HFFc6 (cell line): ENCODE measurements around the gene CAPN8. TPM values are rescaled to one million over a fixed set of nuclear protein-coding genes. Genes with fewer than 3 reads are reported as not detected.
"Not testable (repeated sequence)": the region's sequence is repeated elsewhere in the genome, so short reads cannot be mapped to it uniquely, and the experiment has no call there.

Experiments used
- DNase-seq: peaks from one replicate; pipeline ENCODE4 v3.0.0-alpha.2; 2018
- H3K27ac Mint-ChIP-seq: 2 replicates; pipeline ENCODE4 v1.8.0; 2020; ENCODE audit warnings: mild to moderate bottlenecking, mixed read lengths
- H3K27me3 Mint-ChIP-seq: 2 replicates; pipeline ENCODE4 v1.8.0; 2021; ENCODE audit warnings: mild to moderate bottlenecking, moderate library complexity, mixed read lengths; ENCODE audit not compliant: insufficient read depth
- H3K36me3 Mint-ChIP-seq: 2 replicates; pipeline ENCODE4 v1.8.0; 2021; ENCODE audit warnings: low read depth, mixed read lengths
- H3K4me1 Mint-ChIP-seq: 2 replicates; pipeline ENCODE4 v1.8.0; 2020; ENCODE audit warnings: low read depth, mixed read lengths
- H3K4me3 Mint-ChIP-seq: 2 replicates; pipeline ENCODE4 v1.8.0; 2020; ENCODE audit warnings: mild to moderate bottlenecking, moderate library complexity, mixed read lengths
- H3K9me3 Mint-ChIP-seq: 2 replicates; pipeline ENCODE4 v1.8.0; 2020; ENCODE audit warnings: mild to moderate bottlenecking, mixed read lengths
- CTCF ChIP-seq: fragments of 200-600 bp; sonication (generic); IDR thresholded peaks from 2 replicates; pipeline ENCODE4 v1.5.0; 2021; ENCODE audit warnings: antibody characterized with exemption, mild to moderate bottlenecking
- total RNA-seq, 6 experiments: library from RNA; stranded (reverse); fragmentation: NEBNext Ultra II Directional; extraction: Animal tissue kit (Norgen Biotek cat#: 25700); gene quantifications; 2 replicates in 1 of 6; 3 replicates in 5 of 6; pipeline ENCODE4 v1.2.3, GENCODE V29; 2021

The CAPN8 gene
- total RNA-seq, 6 experiments from 2014 or later = not detected

DNA sequence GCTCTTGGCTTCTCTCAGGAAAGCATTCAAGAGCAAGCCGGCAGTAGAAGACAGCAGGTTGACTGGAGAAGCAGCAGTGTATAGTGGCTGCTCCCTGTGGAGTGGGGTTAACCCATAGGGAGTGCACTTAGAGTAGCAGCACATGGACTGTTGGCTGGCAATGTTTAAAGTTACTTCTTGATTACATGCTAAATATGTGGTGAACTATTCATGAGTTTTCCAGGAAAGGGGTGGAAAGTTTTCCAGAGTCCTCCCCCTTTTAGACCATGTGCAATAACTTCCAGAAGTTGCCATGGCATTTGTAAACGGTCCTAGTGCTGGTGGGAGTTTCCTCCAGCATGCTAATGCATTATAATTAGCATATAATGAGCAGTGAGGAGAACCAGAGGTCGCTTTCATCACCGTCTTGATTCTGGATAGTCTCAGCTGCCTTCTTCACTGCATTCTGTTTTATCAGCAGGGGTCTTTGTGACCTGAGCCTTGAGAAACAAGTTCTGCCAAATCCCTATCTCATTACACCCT, 140.5 kb downstream of the CAPN8 start:
- Mint-ChIP-seq H3K4me3 (no peak overlapping the region), H3K36me3 (no peaks in the 10 kb centered on the region), H3K4me1 (no peaks in the 10 kb centered on the region), H3K9me3 (no peaks in the 10 kb centered on the region), H3K27ac (no peak overlapping the region), H3K27me3 (peaks cover 54% of the 10 kb centered on the region)
- no peak for DNase-seq
- TF ChIP-seq CTCF = no peak

DNA sequence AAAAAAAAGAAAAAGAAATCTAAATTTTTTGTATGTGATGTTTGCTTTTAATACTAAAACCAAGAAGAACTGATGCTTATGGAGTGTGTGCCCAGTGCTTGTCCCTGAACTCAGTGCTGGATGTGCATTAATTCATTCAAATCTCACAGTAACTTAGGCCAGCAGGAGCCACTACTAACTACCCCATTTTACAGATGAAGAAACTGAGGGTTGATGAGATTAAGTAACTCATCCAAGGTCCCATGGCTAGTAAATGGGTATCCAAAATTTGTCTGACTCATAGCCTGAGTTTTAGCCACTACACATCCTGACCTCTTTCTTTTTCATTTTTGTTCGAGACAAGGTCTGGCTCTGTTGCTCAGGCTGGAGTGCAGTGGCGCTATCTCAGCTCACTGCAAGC, 144.4 kb downstream of the CAPN8 start:
- H3K36me3 Mint-ChIP-seq = no peaks in the 10 kb centered on the region

DNA sequence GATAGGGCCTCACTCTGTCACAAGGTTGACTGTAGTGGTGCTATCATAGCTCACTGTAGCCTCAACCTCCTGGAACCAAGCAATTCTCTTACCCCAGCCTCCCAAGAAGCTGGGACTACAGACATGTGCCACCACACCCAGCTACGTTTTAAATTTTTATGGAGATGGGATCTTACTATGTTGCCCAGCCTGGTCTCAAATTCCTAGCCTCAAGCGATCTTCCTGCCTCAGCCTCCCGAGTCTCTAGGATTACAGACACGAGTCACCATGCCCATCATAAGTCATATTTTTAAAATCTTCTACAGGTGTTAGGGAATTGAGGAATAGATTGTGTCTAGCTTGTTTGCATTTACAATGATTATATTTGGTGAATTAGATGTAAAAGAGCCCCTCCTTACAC, 145.3 kb downstream of the CAPN8 start:
- H3K27ac Mint-ChIP-seq = no peak overlapping the region
- H3K36me3 Mint-ChIP-seq = no peaks in the 10 kb centered on the region
- H3K27me3 Mint-ChIP-seq = peaks cover 44% of the 10 kb centered on the region
- no peaks in the 10 kb centered on the region for H3K4me1 Mint-ChIP-seq
- DNase-seq = no peak
- H3K4me3 Mint-ChIP-seq = no peak overlapping the region
- no peaks in the 10 kb centered on the region for H3K9me3 Mint-ChIP-seq
- TF ChIP-seq CTCF = no peak

More for the DNA sequence above, 144.4 kb downstream of the CAPN8 start:
- H3K9me3 Mint-ChIP-seq = no peaks in the 10 kb centered on the region
- no peaks in the 10 kb centered on the region for H3K4me1 Mint-ChIP-seq
- H3K4me3 Mint-ChIP-seq = no peak overlapping the region
- TF ChIP-seq CTCF = no peak
- peaks cover 45% of the 10 kb centered on the region for H3K27me3 Mint-ChIP-seq
- no peak overlapping the region for H3K27ac Mint-ChIP-seq
- no peak for DNase-seq

DNA sequence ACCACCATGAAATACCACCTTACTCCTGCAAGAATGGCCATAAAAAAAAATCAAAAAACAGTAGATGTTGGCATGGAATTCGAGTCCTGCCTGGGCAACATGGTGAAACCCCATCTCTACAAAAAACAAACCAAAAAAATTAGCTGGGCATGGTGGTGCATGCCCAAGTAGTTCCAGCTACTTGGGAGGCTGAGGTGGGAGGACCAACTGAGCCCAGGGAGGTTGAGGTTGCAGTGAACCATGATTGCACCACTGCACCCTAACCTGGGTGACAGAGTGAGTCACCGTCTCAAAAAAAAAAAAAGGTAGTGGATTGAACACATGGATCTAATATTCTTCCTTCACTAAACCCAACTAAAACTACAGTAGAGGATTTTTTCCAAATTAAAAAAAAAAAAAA, 146.4 kb downstream of the CAPN8 start:
- H3K36me3 Mint-ChIP-seq = no peaks in the 10 kb centered on the region
- no peak overlapping the region for H3K4me3 Mint-ChIP-seq
- TF ChIP-seq CTCF = no peak
- no peaks in the 10 kb centered on the region for H3K4me1 Mint-ChIP-seq
- H3K9me3 Mint-ChIP-seq = no peaks in the 10 kb centered on the region
- H3K27me3 Mint-ChIP-seq = peaks cover 47% of the 10 kb centered on the region
- DNase-seq = no peak
- no peak overlapping the region for H3K27ac Mint-ChIP-seq

DNA sequence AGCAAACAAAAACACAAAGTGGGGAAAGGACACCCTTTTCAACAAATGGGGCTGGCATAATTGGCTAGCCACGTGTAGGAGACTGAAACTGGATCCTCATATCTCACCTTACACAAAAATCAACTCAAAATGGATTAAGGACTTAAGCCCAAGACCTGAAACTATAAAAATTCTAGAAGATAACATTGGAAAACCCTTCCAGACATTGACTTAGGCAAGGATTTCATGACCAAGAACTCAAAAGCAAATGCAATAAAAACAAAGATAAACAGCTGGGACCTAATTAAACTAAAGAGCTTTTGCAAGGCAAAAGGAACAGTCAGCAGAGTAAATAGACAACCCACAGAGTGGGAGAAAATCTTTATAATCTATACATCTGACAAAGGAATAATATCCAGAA, 146.9 kb downstream of the CAPN8 start:
- H3K9me3 Mint-ChIP-seq, H3K4me3 Mint-ChIP-seq, H3K27ac Mint-ChIP-seq, H3K4me1 Mint-ChIP-seq, H3K36me3 Mint-ChIP-seq, DNase-seq: not testable (repeated sequence)
- peaks cover 42% of the 10 kb centered on the region for H3K27me3 Mint-ChIP-seq

- H3K27ac Mint-ChIP-seq = no peak overlapping the region
- no peak overlapping the region for H3K4me3 Mint-ChIP-seq
- H3K27me3 Mint-ChIP-seq = peaks cover 34% of the 10 kb centered on the region
- no peak for DNase-seq
- no peak for TF ChIP-seq CTCF
- H3K9me3 Mint-ChIP-seq = no peaks in the 10 kb centered on the region
- no peaks in the 10 kb centered on the region for H3K4me1 Mint-ChIP-seq
- H3K36me3 Mint-ChIP-seq = no peaks in the 10 kb centered on the region
These were observed 149.6 kb downstream of the CAPN8 start for GRCh38 chr1:223515926-223516325.
